ENCODE results near the gene ATP6V0B. TPM values are rescaled to one million over a fixed set of nuclear protein-coding genes. Genes with fewer than 3 reads are reported as not detected.

Gene ATP6V0B
- total and polyA plus RNA-seq, 2 of the 13 experiments (the other 11 are each of a cell fraction or from before 2014, with no cell fraction given), result 157 to 161 TPM

GRCh38 chr1:43991476-43992231 is 16.9 kb downstream of the ATP6V0B start, which contains the start of gene CCDC24 (continued):
- TF ChIP-seq ZNF687 (CRISPR knock-in tag; IDR thresholded peaks at IDR 0.05) (peak; percentile 88), ZNF720 (CRISPR knock-in tag; IDR thresholded peaks at IDR 0.05) (no peak), MLXIP (CRISPR knock-in tag; IDR thresholded peaks at IDR 0.05; ENCODE audit: borderline replicate concordance) (no peak), ZNF432 (CRISPR knock-in tag; IDR thresholded peaks at IDR 0.05; ENCODE audit: borderline replicate concordance) (no peak), KDM1A (CRISPR knock-in tag; IDR thresholded peaks at IDR 0.05) (no peak), ZNF746 (CRISPR knock-in tag; IDR thresholded peaks at IDR 0.05) (peak; percentile 56; the same call in 1 of the 2 replicates), REXO4 (CRISPR knock-in tag; IDR thresholded peaks at IDR 0.05; ENCODE audit: borderline replicate concordance) (no peak), ZNF572 (CRISPR knock-in tag; IDR thresholded peaks at IDR 0.05) (peak; percentile 66; the same call in 1 of the 2 replicates), WIZ (CRISPR knock-in tag; IDR thresholded peaks at IDR 0.05) (no peak), ZNF589 (CRISPR knock-in tag; conservative IDR thresholded peaks at IDR 0.05) (0 out of 2 replicates have a peak, but pooled peaks have one; percentile 26), ZNF878 (CRISPR knock-in tag; IDR thresholded peaks at IDR 0.05) (no peak), SMAD1 (CRISPR knock-in tag; IDR thresholded peaks at IDR 0.05; ENCODE audit: borderline replicate concordance, low read depth) (no peak), NCOA1 (CRISPR knock-in tag; IDR thresholded peaks at IDR 0.05) (no peak), ZNF484 (CRISPR knock-in tag; IDR thresholded peaks at IDR 0.05; ENCODE audit: borderline replicate concordance, low read depth) (0 out of 2 replicates have a peak, but pooled peaks have one; percentile 50), ZNF670 (CRISPR knock-in tag; IDR thresholded peaks at IDR 0.05; ENCODE audit: borderline replicate concordance) (peak; percentile 16; the same call in 1 of the 2 replicates)
- TF ChIP-seq, protein P1, sequence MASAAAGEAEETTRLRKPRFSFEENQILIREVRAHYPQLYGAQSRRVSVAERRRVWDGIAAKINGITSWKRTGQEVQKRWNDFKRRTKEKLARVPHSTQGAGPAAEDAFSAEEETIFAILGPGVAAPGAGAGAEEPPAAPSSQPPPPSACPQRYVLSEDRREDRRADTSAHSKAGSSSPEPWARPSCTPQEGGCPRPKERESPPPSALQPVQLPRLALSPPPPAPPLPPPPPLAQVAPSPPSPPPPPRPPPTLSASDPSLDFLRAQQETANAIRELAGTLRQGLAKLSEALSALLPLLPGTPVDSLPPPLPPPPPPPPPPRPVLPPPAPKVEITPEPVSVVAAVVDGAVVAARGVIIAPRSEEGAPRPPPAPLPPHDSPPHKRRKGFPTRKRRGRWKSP (CRISPR knock-in tag; IDR thresholded peaks at IDR 0.05), result no peak
- TF ChIP-seq, protein P2, sequence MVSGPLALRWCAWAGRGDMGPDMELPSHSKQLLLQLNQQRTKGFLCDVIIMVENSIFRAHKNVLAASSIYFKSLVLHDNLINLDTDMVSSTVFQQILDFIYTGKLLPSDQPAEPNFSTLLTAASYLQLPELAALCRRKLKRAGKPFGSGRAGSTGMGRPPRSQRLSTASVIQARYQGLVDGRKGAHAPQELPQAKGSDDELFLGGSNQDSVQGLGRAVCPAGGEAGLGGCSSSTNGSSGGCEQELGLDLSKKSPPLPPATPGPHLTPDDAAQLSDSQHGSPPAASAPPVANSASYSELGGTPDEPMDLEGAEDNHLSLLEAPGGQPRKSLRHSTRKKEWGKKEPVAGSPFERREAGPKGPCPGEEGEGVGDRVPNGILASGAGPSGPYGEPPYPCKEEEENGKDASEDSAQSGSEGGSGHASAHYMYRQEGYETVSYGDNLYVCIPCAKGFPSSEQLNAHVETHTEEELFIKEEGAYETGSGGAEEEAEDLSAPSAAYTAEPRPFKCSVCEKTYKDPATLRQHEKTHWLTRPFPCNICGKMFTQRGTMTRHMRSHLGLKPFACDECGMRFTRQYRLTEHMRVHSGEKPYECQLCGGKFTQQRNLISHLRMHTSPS (CRISPR knock-in tag; IDR thresholded peaks at IDR 0.05; ENCODE audit: low read depth), result no peak

Measured in HepG2 (cell line).